Hepatocyte (in vitro differentiated cells): Measurements from ENCODE around the gene WBP1L. TPM values are rescaled to one million over a fixed set of nuclear protein-coding genes. Genes with fewer than 3 reads are reported as not detected.
A peak's percentile ranks its signal among the peaks of the same experiment; 100 is the strongest.

Experiments used
- DNase-seq: peaks from one replicate; pipeline ENCODE4 v3.0.0-alpha.2; 2016; ENCODE audit warnings: low spot score
- H2AFZ ChIP-seq: fragments of 200-600 bp; sonication (generic); 2 replicates; pipeline ENCODE4 v1.6.0; 2016; ENCODE audit warnings: antibody characterized with exemption, mild to moderate bottlenecking
- H3K27ac ChIP-seq: fragments of 200-600 bp; sonication (generic); 2 replicates; pipeline ENCODE4 v1.5.1; 2016; ENCODE audit warnings: mild to moderate bottlenecking
- H3K27me3 ChIP-seq: fragments of 200-600 bp; sonication (generic); 2 replicates; pipeline ENCODE4 v1.6.1; 2016
- H3K36me3 ChIP-seq: fragments of 200-600 bp; sonication (generic); replicated peaks from 2 replicates; pipeline ENCODE4 v1.5.1; 2016; ENCODE audit warnings: low read depth; ENCODE audit not compliant: insufficient read depth
- H3K4me1 ChIP-seq: fragments of 200-600 bp; sonication (generic); 2 replicates; pipeline ENCODE4 v1.5.1; 2016; ENCODE audit warnings: mild to moderate bottlenecking, moderate library complexity; ENCODE audit not compliant: insufficient read depth
- H3K4me2 ChIP-seq: fragments of 200-600 bp; sonication (generic); 2 replicates; pipeline ENCODE4 v1.6.0; 2016
- H3K4me3 ChIP-seq: fragments of 200-600 bp; sonication (generic); 2 replicates; pipeline ENCODE4 v1.5.1; 2016; ENCODE audit warnings: mild to moderate bottlenecking
- H3K79me2 ChIP-seq: fragments of 200-600 bp; sonication (generic); 2 replicates; pipeline ENCODE4 v1.6.0; 2017; ENCODE audit warnings: mild to moderate bottlenecking
- H3K9me2 ChIP-seq: fragments of 200-600 bp; sonication (generic); replicated peaks from 2 replicates; pipeline ENCODE4 v1.6.0; 2017; ENCODE audit warnings: mild to moderate bottlenecking; ENCODE audit not compliant: insufficient read depth
- H3K9me3 ChIP-seq: fragments of 200-600 bp; sonication (generic); 2 replicates; pipeline ENCODE4 v1.5.1; 2016; ENCODE audit warnings: low read depth, mild to moderate bottlenecking
- H4K20me1 ChIP-seq: fragments of 200-600 bp; sonication (generic); 2 replicates; pipeline ENCODE4 v1.6.0; 2016; ENCODE audit warnings: mild to moderate bottlenecking; ENCODE audit not compliant: insufficient read depth, poor library complexity, severe bottlenecking
- CTCF ChIP-seq: fragments of 200-600 bp; sonication (generic); IDR thresholded peaks from 2 replicates; pipeline ENCODE4 v1.5.1; 2016; ENCODE audit warnings: antibody characterized with exemption, mild to moderate bottlenecking; ENCODE audit not compliant: poor library complexity
- EZH2 ChIP-seq: fragments of 200-600 bp; sonication (generic); IDR thresholded peaks from 2 replicates; pipeline ENCODE4 v1.6.1; 2016; ENCODE audit warnings: antibody characterized with exemption, mild to moderate bottlenecking, borderline replicate concordance
- EZH2phosphoT487 ChIP-seq: fragments of 200-600 bp; sonication (generic); IDR thresholded peaks from one replicate; pipeline ENCODE4 v1.6.1; 2018; ENCODE audit warnings: antibody characterized with exemption, mild to moderate bottlenecking, low read depth, moderate library complexity; ENCODE audit not compliant: unreplicated experiment, severe bottlenecking
- WGBS: methylation state at CpG from one replicate; pipeline ENCODE4 v1.1.6; 2016; ENCODE audit warnings: low lambda C conversion rate; ENCODE audit errors: missing lambda C conversion rate; 5-methylcytosine and 5-hydroxymethylcytosine counted together
- polyA plus RNA-seq: library from polyadenylated mRNA; unstranded; fragments of >200 nt; fragmentation: Nextera tagmentation; extraction: Ambion mirVana; gene quantifications from 2 replicates; pipeline ENCODE4 v1.2.1, GENCODE V29; 2016
- total RNA-seq: library from RNA; depleted of rRNA; stranded (reverse); fragments of >200 nt; gene quantifications from 2 replicates; pipeline ENCODE4 v1.2.3, GENCODE V29; 2014

The WBP1L gene
- total and polyA plus RNA-seq, 2 experiments from 2014 or later: 21.6 to 57.1 TPM

- Histone ChIP-seq H3K4me3 (no peak overlapping the region), H3K27ac (peak overlapping the region; percentile 97), H3K9me3 (no peaks in the 10 kb centered on the region), H3K36me3 (no peaks in the 10 kb centered on the region), H3K4me2 (peak overlapping the region; percentile 76), H3K27me3 (no peaks in the 10 kb centered on the region), H3K9me2 (no peaks in the 10 kb centered on the region), H3K79me2 (peaks cover 62% of the 10 kb centered on the region), H2AFZ (no peak overlapping the region), H4K20me1 (no peaks in the 10 kb centered on the region), H3K4me1 (peaks cover 77% of the 10 kb centered on the region)
- 62% methylated on average over 10 of the region's 10 CpGs for WGBS
- TF ChIP-seq EZH2: no peak
- peak; percentile 36 for DNase-seq
Measured at GRCh38 chr10:102779680-102780526, 36.2 kb downstream of the WBP1L start.

- no peak for DNase-seq
- 92% methylated on average over 1 of the region's 1 CpG for WGBS
- Histone ChIP-seq H3K79me2 (peaks cover 65% of the 10 kb centered on the region), H2AFZ (no peak overlapping the region), H3K9me3 (no peaks in the 10 kb centered on the region), H3K27ac (no peak overlapping the region), H3K4me1 (peaks cover 72% of the 10 kb centered on the region), H3K9me2 (no peaks in the 10 kb centered on the region), H3K4me2 (no peak overlapping the region), H3K36me3 (no peaks in the 10 kb centered on the region), H3K4me3 (no peak overlapping the region), H3K27me3 (no peaks in the 10 kb centered on the region), H4K20me1 (no peaks in the 10 kb centered on the region)
- TF ChIP-seq CTCF (no peak), EZH2phosphoT487 (no peak), EZH2 (no peak)
Measured at GRCh38 chr10:102780527-102780808, 36.7 kb downstream of the WBP1L start.

- peak overlapping the region; percentile 4 for H3K4me2 ChIP-seq
- H3K36me3 ChIP-seq: no peaks in the 10 kb centered on the region
- WGBS: 49% methylated on average over 8 of the region's 8 CpGs
- H3K4me1 ChIP-seq: peaks cover 65% of the 10 kb centered on the region
- no peaks in the 10 kb centered on the region for H4K20me1 ChIP-seq
- peak overlapping the region; percentile 88 for H3K27ac ChIP-seq
- no peak overlapping the region for H3K4me3 ChIP-seq
- DNase-seq: peak; percentile 32
- no peaks in the 10 kb centered on the region for H3K27me3 ChIP-seq
- TF ChIP-seq CTCF (no peak), EZH2 (no peak), EZH2phosphoT487 (no peak)
- no peak overlapping the region for H2AFZ ChIP-seq
- peaks cover 73% of the 10 kb centered on the region for H3K79me2 ChIP-seq
- H3K9me3 ChIP-seq: no peaks in the 10 kb centered on the region
- H3K9me2 ChIP-seq: no peaks in the 10 kb centered on the region
Measured at GRCh38 chr10:102781090-102781920, 37.6 kb downstream of the WBP1L start.
